ENCODE measurements around the gene DGKH. TPM values are rescaled to one million over a fixed set of nuclear protein-coding genes. Genes with fewer than 3 reads are reported as not detected.

The DGKH gene
- total and polyA plus RNA-seq, 2 of the 13 experiments (the other 11 are each of a cell fraction or from before 2014, with no cell fraction given), result 0.01 to 0.13 TPM

DNA sequence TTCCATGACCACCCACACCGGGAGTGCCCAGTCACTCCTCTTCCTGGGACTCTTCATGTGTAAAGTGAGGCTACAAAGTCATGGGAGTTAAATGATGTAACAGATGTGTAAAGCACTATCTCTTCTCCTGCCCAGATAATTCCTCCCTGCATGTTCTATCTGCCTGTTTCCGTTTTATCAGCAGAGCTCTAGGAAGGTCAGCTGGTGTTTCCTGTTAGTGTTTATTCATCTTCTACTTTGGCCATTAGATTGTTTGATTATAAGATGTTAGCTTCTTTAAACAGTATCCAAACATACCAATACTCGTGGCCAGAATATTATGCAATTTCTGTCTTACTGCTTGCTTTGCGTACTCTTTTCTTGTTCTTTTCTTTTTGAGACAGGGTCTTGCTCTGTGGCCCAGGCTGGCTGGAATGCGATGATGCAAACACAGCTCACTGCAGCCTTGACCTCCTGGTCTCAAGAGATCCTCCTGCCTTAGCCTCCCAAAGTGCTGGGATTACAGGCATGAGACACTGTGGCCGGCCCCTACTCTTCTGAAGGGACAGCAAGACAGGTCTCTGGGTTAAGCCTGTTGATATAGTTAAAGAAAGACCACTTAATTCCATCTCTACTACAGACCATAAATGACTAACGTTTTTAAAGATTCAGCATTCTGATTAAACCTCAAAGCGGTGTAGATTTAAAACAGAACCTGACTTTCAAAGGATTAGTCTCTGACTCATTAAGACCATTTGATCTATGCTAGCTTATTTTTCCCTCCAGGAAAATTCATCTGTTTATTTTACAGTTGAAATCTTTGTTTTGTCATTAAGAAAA lies 126.1 kb downstream of the DGKH start:
- in situ Hi-C loops (cut with HindIII; ENCODE audit: extremely low pct_ligation_motif_present, low pct_unique_long_range_greater_than_20kb) (no loop called here), intact Hi-C loops (cut with micrococcal nuclease; ENCODE audit: unreplicated experiment) (no loop called here)
- Histone ChIP-seq H3K36me3 (replicated peaks in 1 of 2; ENCODE audit: control insufficient read depth in 1 of 2, insufficient read depth in 2 of 2, low read length in 2 of 2) (no peaks in the 10 kb centered on the region), H3K9me3 (ENCODE audit: low read length) (no peaks in the 10 kb centered on the region), H3K4me2 (ENCODE audit: low read depth, low read length) (no peak overlapping the region), H3K79me2 (ENCODE audit: insufficient read depth, low read length) (no peaks in the 10 kb centered on the region), H3K27ac (ENCODE audit: extremely low read length, insufficient read depth, low read length) (no peak overlapping the region), H3K4me1 (ENCODE audit: insufficient read depth, low read length) (no peaks in the 10 kb centered on the region), H3K27me3 (ENCODE audit: control insufficient read depth in 1 of 2, insufficient read depth in 2 of 2, low read length in 2 of 2) (no peaks in the 10 kb centered on the region), H2AFZ (ENCODE audit: low read length) (no peak overlapping the region), H3K9ac (ENCODE audit: insufficient read depth, low read depth, low read length) (no peak overlapping the region), H4K20me1 (ENCODE audit: insufficient read depth, low read length) (no peaks in the 10 kb centered on the region), H3K4me3 (replicated peaks in 1 of 3; ENCODE audit: insufficient read depth in 1 of 3, low read depth in 2 of 3, low read length in 3 of 3) (no peak overlapping the region)
- no TSS peak for BruUV-seq (replicated peaks)
- CTCF ChIA-PET (ENCODE audit: low intra/inter-chr PET ratio, low total read pairs), result no interaction called here
- POLR2A ChIA-PET, result no interaction called here
- no peak for ATAC-seq
- WGBS (ENCODE audit: low lambda C conversion rate), result 50% methylated on average over 8 of the region's 8 CpGs
- FAIRE-seq, result no peak
- no peak for DNase-seq (ENCODE audit: low spot score)
- TF ChIP-seq HOXA9 (CRISPR knock-in tag; IDR thresholded peaks at IDR 0.05; ENCODE audit: borderline replicate concordance) (no peak), KAT2B (IDR thresholded peaks at IDR 0.05; ENCODE audit: borderline replicate concordance, low read depth, low read length) (no peak), DMAP1 (CRISPR knock-in tag; IDR thresholded peaks at IDR 0.05) (no peak), SCMH1 (CRISPR knock-in tag; IDR thresholded peaks at IDR 0.05; ENCODE audit: borderline replicate concordance) (no peak), ZNF253 (CRISPR knock-in tag; IDR thresholded peaks at IDR 0.05; ENCODE audit: borderline replicate concordance) (no peak), ZNF773 (CRISPR knock-in tag; IDR thresholded peaks at IDR 0.05; ENCODE audit: borderline replicate concordance) (no peak), NRL (CRISPR knock-in tag; IDR thresholded peaks at IDR 0.05; ENCODE audit: borderline replicate concordance) (no peak), ZNF549 (CRISPR knock-in tag; IDR thresholded peaks at IDR 0.05) (no peak), DPF2 (CRISPR knock-in tag; IDR thresholded peaks at IDR 0.05; ENCODE audit: borderline replicate concordance, low read depth) (no peak), KDM1A (CRISPR knock-in tag; IDR thresholded peaks at IDR 0.05) (no peak), PBX3 (CRISPR knock-in tag; IDR thresholded peaks at IDR 0.05; ENCODE audit: borderline replicate concordance) (no peak), ZKSCAN8 (CRISPR knock-in tag; IDR thresholded peaks at IDR 0.05; ENCODE audit: borderline replicate concordance) (no peak), ZNF138 (CRISPR knock-in tag; IDR thresholded peaks at IDR 0.05; ENCODE audit: low read depth) (no peak), ZNF7 (CRISPR knock-in tag; IDR thresholded peaks at IDR 0.05) (peak; percentile 84; the same call in 1 of the 2 replicates), ZNF333 (CRISPR knock-in tag; IDR thresholded peaks at IDR 0.05; ENCODE audit: borderline replicate concordance) (no peak), GABPA (IDR thresholded peaks at IDR 0.05; ENCODE audit: low read depth, low read length) (no peak), GABPA (CRISPR knock-in tag; IDR thresholded peaks at IDR 0.05; ENCODE audit: low read depth) (no peak), ZNF766 (CRISPR knock-in tag; IDR thresholded peaks at IDR 0.05; ENCODE audit: borderline replicate concordance) (no peak), ZNF547 (CRISPR knock-in tag; IDR thresholded peaks at IDR 0.05) (no peak), SP1 (IDR thresholded peaks at IDR 0.05) (no peak), SP1 (CRISPR knock-in tag; IDR thresholded peaks at IDR 0.05) (no peak), TCF7L2 (IDR thresholded peaks at IDR 0.05; ENCODE audit: low read depth, low read length) (no peak)
- TF ChIP-seq, protein P1, sequence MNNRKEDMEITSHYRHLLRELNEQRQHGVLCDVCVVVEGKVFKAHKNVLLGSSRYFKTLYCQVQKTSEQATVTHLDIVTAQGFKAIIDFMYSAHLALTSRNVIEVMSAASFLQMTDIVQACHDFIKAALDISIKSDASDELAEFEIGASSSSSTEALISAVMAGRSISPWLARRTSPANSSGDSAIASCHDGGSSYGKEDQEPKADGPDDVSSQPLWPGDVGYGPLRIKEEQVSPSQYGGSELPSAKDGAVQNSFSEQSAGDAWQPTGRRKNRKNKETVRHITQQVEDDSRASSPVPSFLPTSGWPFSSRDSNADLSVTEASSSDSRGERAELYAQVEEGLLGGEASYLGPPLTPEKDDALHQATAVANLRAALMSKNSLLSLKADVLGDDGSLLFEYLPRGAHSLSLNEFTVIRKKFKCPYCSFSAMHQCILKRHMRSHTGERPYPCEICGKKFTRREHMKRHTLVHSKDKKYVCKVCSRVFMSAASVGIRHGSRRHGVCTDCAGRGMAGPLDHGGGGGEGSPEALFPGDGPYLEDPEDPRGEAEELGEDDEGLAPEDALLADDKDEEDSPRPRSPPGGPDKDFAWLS (CRISPR knock-in tag; IDR thresholded peaks at IDR 0.05; ENCODE audit: borderline replicate concordance), result no peak
- TF ChIP-seq, protein P2, sequence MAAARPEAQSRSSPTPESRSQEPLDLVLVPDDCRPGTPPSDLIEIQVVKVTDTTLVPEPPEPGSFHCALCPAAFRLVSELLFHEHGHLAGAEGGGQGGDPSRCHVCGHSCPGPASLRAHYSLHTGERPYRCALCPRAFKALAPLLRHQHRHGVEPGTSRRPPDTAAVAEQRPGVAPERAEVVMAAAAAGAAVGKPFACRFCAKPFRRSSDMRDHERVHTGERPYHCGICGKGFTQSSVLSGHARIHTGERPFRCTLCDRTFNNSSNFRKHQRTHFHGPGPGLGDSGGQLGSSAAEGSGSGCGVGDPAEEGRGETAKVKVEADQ (CRISPR knock-in tag; IDR thresholded peaks at IDR 0.05; ENCODE audit: borderline replicate concordance), result no peak
